ACC112 (cell line): Measurements from ENCODE around the gene RUBCN.
"Not testable (repeated sequence)": the region's sequence is repeated elsewhere in the genome, so short reads cannot be mapped to it uniquely, and the experiment has no call there.

Experiments
- H2AFZ ChIP-seq: fragments of 200-600 bp; sonication (generic); one replicate; pipeline ENCODE4 v1.6.0; 2017; ENCODE audit warnings: antibody characterized with exemption, low read length; ENCODE audit not compliant: unreplicated experiment
- H3K27ac ChIP-seq: fragments of 200-600 bp; sonication (generic); 2 replicates; pipeline ENCODE4 v1.5.1; 2014; ENCODE audit warnings: low read depth, mild to moderate bottlenecking, antibody characterized with exemption, low read length, moderate library complexity
- H3K27me3 ChIP-seq: fragments of 200-600 bp; sonication (generic); 2 replicates; pipeline ENCODE4 v1.6.1; 2014; ENCODE audit warnings: mild to moderate bottlenecking, antibody characterized with exemption, low read length, moderate library complexity, mixed read lengths; ENCODE audit not compliant: insufficient read depth
- H3K36me3 ChIP-seq: fragments of 200-600 bp; sonication (generic); 2 replicates; pipeline ENCODE4 v1.6.1; 2016; ENCODE audit warnings: mild to moderate bottlenecking, antibody characterized with exemption, low read length, moderate library complexity, mixed read lengths; ENCODE audit not compliant: insufficient read depth
- H3K4me1 ChIP-seq: fragments of 200-600 bp; sonication (generic); one replicate; pipeline ENCODE4 v1.6.1; 2016; ENCODE audit warnings: low read length, mixed read lengths; ENCODE audit not compliant: insufficient read depth, unreplicated experiment, control insufficient read depth
- H3K4me3 ChIP-seq: fragments of 200-600 bp; sonication (generic); 2 replicates; pipeline ENCODE4 v1.5.1; 2014; ENCODE audit warnings: mild to moderate bottlenecking, low read depth, low read length
- H3K79me2 ChIP-seq: fragments of 200-600 bp; sonication (generic); one replicate; pipeline ENCODE4 v1.6.0; 2016; ENCODE audit warnings: low read length; ENCODE audit not compliant: control insufficient read depth, unreplicated experiment, insufficient read depth

Gene RUBCN

DNA sequence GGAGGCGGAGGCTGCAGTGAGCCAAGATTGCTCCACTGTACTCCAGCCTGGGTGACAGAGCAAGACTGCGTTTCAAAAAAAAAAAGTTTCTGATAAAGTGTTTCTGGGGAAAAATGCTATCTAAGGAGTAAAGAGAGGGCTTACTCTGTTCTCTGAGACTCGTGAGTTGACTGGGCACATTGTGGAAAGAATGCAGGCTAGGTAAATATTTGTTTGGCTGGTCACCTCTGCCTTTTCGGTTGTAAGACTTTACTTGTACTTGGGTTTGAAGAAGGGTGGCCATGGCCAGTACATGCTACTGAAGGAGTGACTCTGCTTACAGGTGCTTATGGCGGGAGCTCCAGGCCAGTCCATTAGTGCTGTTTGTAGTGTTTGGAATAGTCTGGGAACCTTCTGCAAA is 68.7 kb downstream of the RUBCN start:
- H3K27me3 ChIP-seq: no peaks in the 10 kb centered on the region
- no peaks in the 10 kb centered on the region for H3K79me2 ChIP-seq
- no peak overlapping the region for H3K27ac ChIP-seq
- no peaks in the 10 kb centered on the region for H3K4me1 ChIP-seq
- H2AFZ ChIP-seq: no peak overlapping the region
- no peaks in the 10 kb centered on the region for H3K36me3 ChIP-seq
- H3K4me3 ChIP-seq: no peak overlapping the region

DNA sequence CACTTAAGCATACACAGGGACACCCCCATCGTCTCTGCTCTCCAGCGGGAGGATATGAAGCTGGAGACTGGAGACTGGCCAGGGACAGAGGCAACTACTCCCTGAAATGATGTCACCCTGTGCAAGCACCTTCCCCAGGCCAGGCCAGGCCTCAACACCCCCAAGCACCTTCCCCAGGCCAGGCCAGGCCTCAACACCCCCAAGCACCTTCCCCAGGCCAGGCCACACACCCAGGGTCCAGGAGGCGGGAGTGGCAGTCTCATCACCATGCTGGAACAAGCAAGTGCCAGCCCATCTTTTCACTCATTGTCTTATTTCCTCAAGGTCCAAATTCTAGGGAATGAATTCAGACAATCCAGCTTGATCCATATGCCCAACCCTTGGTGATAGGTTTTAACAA is 69.4 kb downstream of the RUBCN start:
- not testable (repeated sequence) for H3K27me3 ChIP-seq, H3K79me2 ChIP-seq, H3K27ac ChIP-seq, H3K4me3 ChIP-seq, H2AFZ ChIP-seq, H3K36me3 ChIP-seq, H3K4me1 ChIP-seq

DNA sequence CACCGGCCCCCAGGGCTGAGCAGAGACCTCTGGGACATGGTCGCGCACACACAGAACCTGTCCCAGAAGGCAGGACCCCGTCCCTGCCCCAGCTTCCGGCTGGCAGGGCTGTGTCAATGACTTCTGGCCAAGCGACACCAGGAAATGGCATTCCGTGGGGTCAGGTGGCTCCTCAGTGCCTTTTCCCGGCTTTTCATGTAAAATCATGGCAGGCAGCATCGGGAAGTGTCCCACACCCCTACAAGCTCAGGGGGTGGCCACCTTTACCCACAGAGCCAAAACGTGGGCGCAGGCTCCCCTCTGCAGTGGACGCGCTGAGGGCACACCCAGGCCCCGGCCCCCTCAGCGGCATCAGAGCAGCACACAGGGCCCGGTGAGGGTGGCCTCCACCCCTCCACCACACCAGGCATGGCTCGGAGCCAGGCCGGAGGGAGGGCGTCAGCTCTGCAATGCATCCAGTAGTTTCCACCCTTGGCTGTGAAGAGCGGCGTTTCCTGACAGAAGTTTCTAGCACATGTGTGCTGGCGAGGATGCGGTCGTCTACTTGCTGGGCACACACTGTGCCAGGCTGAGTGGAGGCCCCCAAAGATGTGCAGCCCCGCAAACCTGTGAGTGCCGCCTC is 70.4 kb downstream of the RUBCN start:
- not testable (repeated sequence) for H3K27me3 ChIP-seq, H3K4me3 ChIP-seq, H3K36me3 ChIP-seq, H3K79me2 ChIP-seq, H2AFZ ChIP-seq, H3K4me1 ChIP-seq, H3K27ac ChIP-seq

DNA sequence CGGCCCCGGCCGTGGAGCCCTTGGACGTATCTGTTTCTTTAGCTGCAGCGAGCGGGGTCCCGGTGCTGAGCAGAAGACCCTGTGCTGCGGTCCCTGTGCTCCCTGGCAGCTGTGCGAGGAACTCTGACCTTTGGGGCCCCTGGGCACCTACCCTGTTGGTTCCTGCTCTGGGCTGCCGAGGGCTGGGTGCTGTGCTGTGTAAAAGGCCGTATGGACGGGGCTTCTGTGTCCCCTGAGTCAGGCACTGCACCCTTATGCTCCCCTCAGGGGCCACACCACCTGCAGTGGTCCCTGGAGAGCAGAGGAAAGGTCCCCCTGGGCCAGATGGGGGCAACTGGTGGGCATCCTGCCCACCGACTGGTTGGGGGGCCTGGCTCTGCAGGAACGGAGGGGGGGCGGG is 71.2 kb downstream of the RUBCN start:
- H3K36me3 ChIP-seq, H3K79me2 ChIP-seq, H3K27ac ChIP-seq, H3K4me3 ChIP-seq, H3K27me3 ChIP-seq, H2AFZ ChIP-seq, H3K4me1 ChIP-seq: not testable (repeated sequence)

DNA sequence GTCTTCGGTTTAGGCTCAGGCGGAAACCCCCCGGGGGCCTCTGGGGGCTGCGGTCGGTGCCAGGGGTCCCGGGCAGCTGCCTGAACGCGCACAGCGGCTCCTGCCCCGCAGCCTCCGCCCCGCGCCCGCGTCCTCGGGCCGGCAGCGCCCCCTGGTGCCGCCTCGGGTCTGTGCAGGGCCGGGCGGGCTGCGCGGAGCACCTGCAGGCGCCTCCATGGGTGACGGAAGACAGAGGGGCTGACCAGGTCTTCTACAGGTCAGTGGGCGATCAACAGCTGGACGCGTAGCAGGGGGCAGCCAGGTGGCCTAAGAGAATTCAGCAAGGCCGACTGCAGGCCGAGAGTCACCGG is 71.6 kb downstream of the RUBCN start:
- H3K4me3 ChIP-seq: peak overlapping the region; percentile 59; the same call in 1 of the 2 replicates
- not testable (repeated sequence) for H3K27ac ChIP-seq, H3K79me2 ChIP-seq, H3K4me1 ChIP-seq, H3K36me3 ChIP-seq, H2AFZ ChIP-seq, H3K27me3 ChIP-seq

DNA sequence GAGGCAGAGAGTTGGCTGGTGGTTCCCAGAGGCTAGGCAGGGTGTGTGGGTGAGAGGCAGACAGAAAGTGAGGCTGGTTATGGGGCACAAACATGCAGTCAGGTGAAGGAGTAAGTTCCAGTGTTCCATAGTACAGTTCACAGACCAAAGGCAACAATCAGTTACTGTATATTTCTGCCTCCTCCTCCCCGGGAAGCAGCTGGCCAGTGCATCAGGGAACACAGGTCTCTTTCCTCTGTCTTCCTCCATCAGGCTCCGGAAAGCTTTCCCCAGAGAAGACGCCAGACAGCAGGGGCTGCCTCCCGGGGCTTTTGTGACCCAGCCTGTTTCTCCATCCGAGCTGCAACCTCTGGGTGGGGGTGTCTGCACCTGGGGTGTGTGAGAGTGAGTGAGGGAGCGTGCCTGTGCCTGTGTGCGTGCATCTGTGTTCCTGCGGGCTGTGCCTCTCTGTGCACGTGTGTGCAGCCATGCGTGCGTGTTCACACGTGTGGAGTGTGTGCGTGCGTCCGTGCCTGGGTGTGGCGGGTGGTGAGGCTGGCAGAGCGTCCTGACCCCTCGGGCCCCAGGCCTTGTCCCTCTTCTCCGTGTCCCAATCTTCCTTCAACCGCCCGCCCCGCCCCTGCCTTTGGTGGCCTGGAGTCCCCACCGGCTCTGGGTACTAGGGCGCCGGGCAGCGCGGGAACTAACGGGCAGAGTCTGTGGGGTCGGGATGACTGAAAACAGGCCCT is 72.1 kb downstream of the RUBCN start:
- not testable (repeated sequence) for H2AFZ ChIP-seq, H3K36me3 ChIP-seq, H3K27me3 ChIP-seq, H3K79me2 ChIP-seq, H3K4me1 ChIP-seq, H3K27ac ChIP-seq
- H3K4me3 ChIP-seq: peak overlapping the region; percentile 59

DNA sequence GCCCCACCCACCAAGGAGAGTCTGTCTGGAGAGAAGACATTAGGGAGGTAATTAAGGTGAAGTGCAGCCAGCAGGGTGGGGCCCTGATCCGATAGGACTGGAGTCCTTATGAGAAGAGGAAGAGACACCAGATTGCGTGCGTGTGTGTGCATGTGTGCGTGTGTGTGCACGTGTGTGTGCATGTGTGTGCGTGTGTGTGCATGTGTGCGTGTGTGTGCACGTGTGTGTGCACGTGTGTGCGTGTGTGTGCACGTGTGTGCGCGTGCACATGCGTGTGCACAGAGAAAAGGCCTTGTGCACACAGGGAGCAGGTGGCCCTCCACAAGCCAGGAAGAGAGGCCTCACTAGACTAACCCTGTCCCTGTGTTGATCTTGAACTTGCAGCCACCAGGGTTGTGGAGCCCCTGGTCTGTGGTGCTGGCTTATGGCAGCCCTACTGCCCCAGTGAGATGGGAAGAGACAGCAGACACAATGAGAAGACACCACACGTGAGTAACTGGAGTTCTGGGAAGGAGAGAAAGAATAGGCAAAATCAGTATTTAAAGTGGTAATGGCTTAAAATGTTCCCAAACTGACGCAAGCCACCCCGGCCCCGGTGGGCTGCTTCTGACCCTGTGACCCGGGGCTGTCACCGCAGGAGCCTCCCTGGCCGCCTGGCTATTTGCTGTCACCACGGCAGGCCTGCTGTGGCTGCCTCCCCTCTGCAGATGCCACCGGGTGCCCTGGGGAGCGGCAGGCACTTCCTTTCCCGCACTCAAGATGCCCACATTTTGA is 73.2 kb downstream of the RUBCN start:
- H3K4me1 ChIP-seq, H3K36me3 ChIP-seq, H3K27ac ChIP-seq: not testable (repeated sequence)

DNA sequence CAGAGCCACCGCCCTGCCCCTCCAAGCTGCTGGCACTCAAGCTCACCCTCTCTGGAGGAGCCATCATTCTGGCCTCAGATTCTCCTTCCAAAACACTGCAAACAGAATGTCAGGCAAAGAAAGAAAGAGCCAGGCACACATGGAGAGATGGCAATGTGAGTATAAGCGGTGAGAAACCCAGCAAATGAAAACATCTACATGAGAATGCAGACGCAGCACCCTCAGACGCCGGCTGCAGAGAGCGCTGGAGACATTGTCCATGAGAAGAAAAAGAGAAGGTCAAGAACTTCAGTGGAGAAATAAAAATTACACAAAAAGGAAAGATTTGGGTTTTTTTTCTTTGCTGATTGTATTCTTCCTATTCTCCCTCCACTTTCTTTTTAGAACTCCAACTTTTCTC is 74.4 kb downstream of the RUBCN start:
- H3K27ac ChIP-seq, H3K4me1 ChIP-seq, H3K27me3 ChIP-seq, H2AFZ ChIP-seq, H3K79me2 ChIP-seq, H3K4me3 ChIP-seq, H3K36me3 ChIP-seq: not testable (repeated sequence)

More for the DNA sequence above, 73.2 kb downstream of the RUBCN start:
- not testable (repeated sequence) for H3K4me3 ChIP-seq, H2AFZ ChIP-seq, H3K79me2 ChIP-seq, H3K27me3 ChIP-seq

- not testable (repeated sequence) for H3K4me3 ChIP-seq, H3K27ac ChIP-seq, H2AFZ ChIP-seq, H3K27me3 ChIP-seq, H3K4me1 ChIP-seq, H3K79me2 ChIP-seq, H3K36me3 ChIP-seq
Measured at GRCh38 chr3:197661874-197662273, 74.8 kb downstream of the RUBCN start.

GRCh38 chr3:197661234-197661834 is 75.4 kb downstream of the RUBCN start:
- H3K27me3 ChIP-seq, H3K27ac ChIP-seq, H3K4me1 ChIP-seq, H3K4me3 ChIP-seq, H2AFZ ChIP-seq, H3K36me3 ChIP-seq, H3K79me2 ChIP-seq: not testable (repeated sequence)

DNA sequence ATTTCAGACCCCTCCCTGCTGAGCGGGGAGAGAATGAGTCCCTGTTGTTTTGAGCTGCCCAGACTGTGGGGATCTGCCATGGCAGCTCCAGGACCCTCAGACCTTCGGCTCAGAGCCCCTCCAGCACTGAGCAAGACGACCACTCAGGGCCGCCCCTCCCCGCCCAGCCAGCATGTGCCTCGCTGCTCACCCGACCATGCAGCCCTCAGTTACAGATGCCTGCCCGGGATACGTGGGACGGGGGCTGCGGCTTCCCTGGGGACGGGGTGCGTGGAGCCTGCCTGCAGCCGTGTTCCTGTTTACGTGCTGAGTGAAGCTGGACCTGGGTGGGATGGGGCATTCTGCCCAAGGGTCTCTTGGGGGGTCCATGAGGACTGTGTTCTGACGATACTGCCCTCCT is 77.0 kb downstream of the RUBCN start:
- H3K4me1 ChIP-seq, H3K79me2 ChIP-seq, H3K36me3 ChIP-seq, H3K27me3 ChIP-seq, H2AFZ ChIP-seq, H3K4me3 ChIP-seq, H3K27ac ChIP-seq: not testable (repeated sequence)
